H1 (cell line): ENCODE measurements around the gene EAPP. TPM values are rescaled to one million over a fixed set of nuclear protein-coding genes. Genes with fewer than 3 reads are reported as not detected.
A peak's percentile ranks its signal among the peaks of the same experiment; 100 is the strongest.

Experiments used
- CTCF ChIA-PET: fragments of 300-600 bp; sonication (Branson Sonifier 250); formaldehyde crosslinking; loops from one replicate; lab custom pipeline; 2021; ENCODE audit not compliant: partially characterized antibody; lab: Charles Lee
- POLR2A ChIA-PET: fragments of 300-600 bp; sonication (Branson Sonifier 250); formaldehyde crosslinking; loops from one replicate; lab custom pipeline; 2021; ENCODE audit warnings: inconsistent platforms; ENCODE audit not compliant: partially characterized antibody; lab: Charles Lee
- DNase-seq, 2 experiments: peaks; one replicate each; pipeline versions ENCODE4 v3.0.0 to v3.0.0-alpha.2; 2010 to 2022; ENCODE audit warnings: low spot score in 2 of 2, low read depth in 1 of 2, mixed read lengths in 1 of 2
- FAIRE-seq: peaks from 2 replicates; lab custom pipeline; 2011; peaks lifted over from hg19 to GRCh38; lab: Jason Lieb, UNC
- H2AFZ ChIP-seq: 2 replicates; pipeline ENCODE4 v1.8.1; 2012; ENCODE audit warnings: low read length, inconsistent platforms
- H2AK5ac ChIP-seq: 2 replicates; pipeline ENCODE4 v1.6.1; 2013; ENCODE audit warnings: low read depth, low read length
- H2BK120ac ChIP-seq: replicated peaks from 2 replicates; pipeline ENCODE3; 2013; ENCODE audit warnings: low read depth, low read length, inconsistent platforms
- H2BK12ac ChIP-seq: 2 replicates; pipeline ENCODE4 v1.6.1; 2013; ENCODE audit warnings: low read depth, low read length
- H2BK15ac ChIP-seq: 2 replicates; pipeline ENCODE4 v1.6.1; 2013; ENCODE audit warnings: low read length
- H2BK20ac ChIP-seq: 2 replicates; pipeline ENCODE4 v1.6.1; 2013; ENCODE audit warnings: low read length
- H2BK5ac ChIP-seq: 2 replicates; pipeline ENCODE4 v1.6.1; 2013; ENCODE audit warnings: low read depth, low read length
- H3K14ac ChIP-seq: 2 replicates; pipeline ENCODE4 v1.6.1; 2013; ENCODE audit warnings: inconsistent platforms; ENCODE audit not compliant: insufficient read length
- H3K18ac ChIP-seq: 2 replicates; pipeline ENCODE4 v1.6.1; 2013; ENCODE audit warnings: low read length; ENCODE audit errors: extremely low read depth
- H3K23ac ChIP-seq: 2 replicates; pipeline ENCODE4 v1.6.1; 2013; ENCODE audit warnings: inconsistent platforms; ENCODE audit not compliant: insufficient read length
- H3K23me2 ChIP-seq: 2 replicates; pipeline ENCODE4 v1.6.1; 2013; ENCODE audit warnings: low read depth, low read length
- H3K27ac ChIP-seq: 2 replicates; pipeline ENCODE4 v1.6.1; 2011; ENCODE audit warnings: low read depth, low read length, inconsistent platforms
- H3K27me3 ChIP-seq, 4 experiments: replicated peaks in 1 of 4; 1 replicate in 1 of 4; 2 replicates in 3 of 4; pipeline versions ENCODE4 v1.6.1 to v1.8.1; 2011 to 2013; ENCODE audit warnings: low read length in 3 of 4, mild to moderate bottlenecking in 3 of 4, inconsistent platforms in 2 of 4, mixed read lengths in 2 of 4, moderate library complexity in 1 of 4; ENCODE audit not compliant: control insufficient read depth in 3 of 4, insufficient read depth in 3 of 4; ENCODE audit errors: extremely low read depth in 1 of 4
- H3K36me3 ChIP-seq, 4 experiments: 2 replicates each; pipeline versions ENCODE4 v1.6.1 to v1.8.1; 2011 to 2013; ENCODE audit warnings: mild to moderate bottlenecking in 4 of 4, low read length in 3 of 4, moderate library complexity in 2 of 4, control low read depth in 1 of 4, inconsistent platforms in 1 of 4; ENCODE audit not compliant: insufficient read depth in 4 of 4, control insufficient read depth in 2 of 4
- H3K4ac ChIP-seq: replicated peaks from 2 replicates; pipeline ENCODE3; 2013; ENCODE audit warnings: low read length, low read depth, mixed read lengths, inconsistent platforms; ENCODE audit not compliant: insufficient read length
- H3K4me1 ChIP-seq, 4 experiments: replicated peaks in 1 of 4; 1 replicate in 1 of 4; 2 replicates in 3 of 4; pipeline versions ENCODE4 v1.6.1 to v1.8.1; 2011 to 2013; ENCODE audit warnings: low read length in 3 of 4, inconsistent platforms in 2 of 4, mixed read lengths in 1 of 4; ENCODE audit not compliant: insufficient read depth in 4 of 4, control insufficient read depth in 3 of 4
- H3K4me2 ChIP-seq, 2 experiments: 2 replicates each; pipeline versions ENCODE4 v1.6.1 to v1.8.1; 2011 to 2013; ENCODE audit warnings: low read depth in 2 of 2, low read length in 2 of 2, control low read depth in 1 of 2, inconsistent platforms in 1 of 2, mild to moderate bottlenecking in 1 of 2; ENCODE audit not compliant: insufficient read depth in 1 of 2
- H3K4me3 ChIP-seq, 4 experiments: fragments of 200-600, 300-600 bp in 1 of 4; sonication (generic), shearing (Covaris generic), sonication (Bioruptor Twin) in 1 of 4; 2 replicates each; pipeline versions ENCODE4 v1.5.1 to v1.8.1; 2011 to 2016; ENCODE audit warnings: low read length in 4 of 4, low read depth in 3 of 4, control low read depth in 2 of 4, inconsistent platforms in 2 of 4, mild to moderate bottlenecking in 2 of 4, mixed read lengths in 1 of 4, moderate library complexity in 1 of 4; ENCODE audit not compliant: insufficient read depth in 2 of 4; ENCODE audit errors: extremely low read depth in 1 of 4
- H3K56ac ChIP-seq: replicated peaks from 2 replicates; pipeline ENCODE3; 2013; ENCODE audit warnings: low read depth, mild to moderate bottlenecking, mixed read lengths, low read length, inconsistent platforms; ENCODE audit not compliant: insufficient read length
- H3K79me1 ChIP-seq: 2 replicates; pipeline ENCODE4 v1.6.1; 2013; ENCODE audit warnings: low read depth, low read length, control low read depth
- H3K79me2 ChIP-seq, 2 experiments: 2 replicates each; pipeline versions ENCODE4 v1.6.1 to v1.8.1; 2012 to 2013; ENCODE audit warnings: low read length in 2 of 2, mild to moderate bottlenecking in 2 of 2, inconsistent platforms in 1 of 2; ENCODE audit not compliant: insufficient read depth in 2 of 2, control insufficient read depth in 1 of 2
- H3K9ac ChIP-seq, 4 experiments: replicated peaks in 1 of 4; 1 replicate in 1 of 4; 2 replicates in 3 of 4; pipeline versions ENCODE4 v1.6.1 to v1.8.1; 2011 to 2013; ENCODE audit warnings: low read depth in 3 of 4, low read length in 3 of 4, control low read depth in 2 of 4, mild to moderate bottlenecking in 2 of 4, moderate library complexity in 2 of 4, inconsistent platforms in 1 of 4; ENCODE audit errors: extremely low read depth in 1 of 4
- H3K9me3 ChIP-seq, 2 experiments: 2 replicates each; pipeline versions ENCODE4 v1.6.1 to v1.8.1; 2012 to 2013; ENCODE audit warnings: mild to moderate bottlenecking in 2 of 2, moderate library complexity in 2 of 2, control low read depth in 1 of 2, inconsistent platforms in 1 of 2, low read depth in 1 of 2, low read length in 1 of 2, mixed read lengths in 1 of 2; ENCODE audit not compliant: insufficient read depth in 2 of 2
- H4K20me1 ChIP-seq, 2 experiments: replicated peaks in 1 of 2; 2 replicates each; pipeline versions ENCODE3 to v1.8.1; 2011 to 2013; ENCODE audit warnings: inconsistent platforms in 2 of 2, low read length in 2 of 2, mild to moderate bottlenecking in 1 of 2; ENCODE audit not compliant: insufficient read depth in 2 of 2, control insufficient read depth in 1 of 2
- H4K5ac ChIP-seq: 2 replicates; pipeline ENCODE4 v1.6.1; 2013; ENCODE audit warnings: low read length, low read depth, mixed read lengths, inconsistent platforms; ENCODE audit not compliant: insufficient read length
- H4K8ac ChIP-seq: 2 replicates; pipeline ENCODE4 v1.8.0; 2013; ENCODE audit warnings: mild to moderate bottlenecking, moderate library complexity, low read length, inconsistent platforms; ENCODE audit not compliant: insufficient read depth; ENCODE audit errors: extremely low read depth
- H4K91ac ChIP-seq: replicated peaks from 2 replicates; pipeline ENCODE3; 2013; ENCODE audit warnings: low read length, mixed read lengths, inconsistent platforms; ENCODE audit not compliant: insufficient read length
- CTCF ChIP-seq, 3 experiments: IDR thresholded peaks; 1 replicate in 2 of 3; 2 replicates in 1 of 3; pipeline versions ENCODE4 v1.5.1 to v1.6.1; 2011; ENCODE audit warnings: low read length in 3 of 3, mild to moderate bottlenecking in 3 of 3, inconsistent platforms in 2 of 3, low read depth in 1 of 3, moderate library complexity in 1 of 3; ENCODE audit not compliant: insufficient read depth in 1 of 3; ENCODE audit errors: control extremely low read depth in 1 of 3
- PHF8 ChIP-seq: fragments of 200-600 bp; sonication (generic); conservative IDR thresholded peaks from 2 replicates; pipeline ENCODE4 v1.7.1; 2012; ENCODE audit warnings: low read depth, mild to moderate bottlenecking, inconsistent platforms, low read length, moderate library complexity
- RAD21 ChIP-seq, 2 experiments: IDR thresholded peaks in 1 of 2; conservative IDR thresholded peaks in 1 of 2; 2 replicates each; pipeline ENCODE4 v1.6.1; 2011; ENCODE audit warnings: low read depth in 2 of 2, low read length in 2 of 2, improper control_type of control experiment in 1 of 2, inconsistent platforms in 1 of 2, mild to moderate bottlenecking in 1 of 2, moderate library complexity in 1 of 2
- WGBS, 2 experiments: shearing (Covaris generic) in 1 of 2; methylation state at CpG; one replicate each; pipeline versions ENCODE4 v1.1.6 to v1.1.7; 2013 to 2015; ENCODE audit warnings: low lambda C conversion rate in 2 of 2, mixed read lengths in 2 of 2, inconsistent platforms in 1 of 2, low coverage in 1 of 2, missing lambda C conversion rate in 1 of 2; ENCODE audit not compliant: insufficient replicate concordance in 2 of 2, insufficient coverage in 1 of 2, insufficient read length in 1 of 2; ENCODE audit errors: extremely low coverage in 1 of 2, missing lambda C conversion rate in 1 of 2; 5-methylcytosine and 5-hydroxymethylcytosine counted together
- polyA plus RNA-seq, 7 experiments: library from polyadenylated mRNA; depleted of rRNA in 3 of 7; stranded (reverse) in 5 of 7; unstranded in 2 of 7; fragments of >200 nt in 5 of 7; fragments of 200-250 nt in 2 of 7; gene quantifications; 1 replicate in 5 of 7; 2 replicates in 1 of 7; 4 replicates in 1 of 7; pipeline versions ENCODE4 v1.2.1 to v1.2.3, GENCODE V29; 2011 to 2013; ENCODE audit warnings: missing spikeins in 2 of 7, mixed read lengths in 2 of 7
- total RNA-seq: library from RNA; stranded (reverse); fragmentation: NEBNext Ultra II Directional; extraction: Animal tissue kit (Norgen Biotek cat#: 25700); gene quantifications from 2 replicates; pipeline ENCODE4 v1.2.1, GENCODE V29; 2021

EAPP gene
- total and polyA plus RNA-seq, 2 of the 8 experiments (the other 6 are each of a cell fraction or from before 2014, with no cell fraction given) = 18.3 to 28.7 TPM

DNA sequence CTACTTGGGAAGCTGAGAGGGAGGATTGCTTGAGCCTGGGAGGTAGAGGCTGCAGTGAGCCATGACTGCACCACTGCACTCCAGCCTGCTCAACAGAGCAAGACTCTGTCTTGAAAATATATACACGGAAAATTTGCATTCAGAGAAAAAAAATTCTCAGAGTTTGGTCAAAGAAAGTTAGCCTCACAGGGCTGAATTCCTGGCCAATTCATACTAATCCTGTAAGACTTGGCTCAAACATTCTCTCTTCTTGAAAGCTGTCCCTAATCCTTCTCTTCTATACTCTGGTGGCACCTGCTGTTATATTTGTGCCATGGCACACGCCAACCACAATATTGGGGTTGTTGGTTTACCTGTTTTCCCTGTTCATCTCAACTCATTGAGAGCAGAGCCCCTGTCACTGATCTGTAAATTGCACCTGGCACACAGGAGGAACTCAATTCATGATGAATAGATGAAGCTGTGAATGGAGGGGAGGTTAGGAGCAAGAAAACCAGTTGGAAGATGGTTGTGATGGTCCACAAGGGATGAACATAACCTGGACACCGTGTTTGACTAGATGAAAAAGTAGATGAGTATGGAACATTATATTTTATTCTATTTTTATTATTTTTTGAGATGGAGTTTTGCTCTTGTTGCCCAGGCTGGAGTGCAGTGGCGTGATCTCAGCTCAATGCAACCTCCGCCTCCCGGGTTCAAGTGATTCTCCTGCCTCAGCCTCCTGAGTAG, 40.7 kb downstream of the EAPP start:
- Histone ChIP-seq H3K27me3 (no peaks in the 10 kb centered on the region), H4K20me1 (no peaks in the 10 kb centered on the region), H3K4me2 (no peak overlapping the region), H3K9ac (no peak overlapping the region), H3K14ac (no peak overlapping the region), H3K56ac (no peak overlapping the region), H2AFZ (0 out of 2 replicates have a peak overlapping the region, but pooled peaks have one; percentile 5), H2BK12ac (0 out of 2 replicates have a peak overlapping the region, but pooled peaks have one; percentile 1), H2BK20ac (no peak overlapping the region), H4K8ac (no peak overlapping the region), H3K9me3 (no peaks in the 10 kb centered on the region), H3K4me3 (no peak overlapping the region), H2BK120ac (no peak overlapping the region), H2AK5ac (no peak overlapping the region), H4K91ac (no peak overlapping the region), H3K36me3 (no peaks in the 10 kb centered on the region), H3K79me1 (no peaks in the 10 kb centered on the region), H3K79me2 (no peaks in the 10 kb centered on the region), H3K23ac (no peak overlapping the region), H3K18ac (no peak overlapping the region), H3K4me1 (peaks cover 3 to 6% (median 5%) of the 10 kb centered on the region in 4 experiments; a peak in 5 of 7 replicates), H3K4ac (no peak overlapping the region), H4K5ac (no peak overlapping the region), H3K23me2 (peaks cover 2% of the 10 kb centered on the region; the same call in 1 of the 2 replicates), H2BK5ac (no peak overlapping the region), H2BK15ac (no peak overlapping the region), H3K27ac (no peak overlapping the region)
- FAIRE-seq (no peak), DNase-seq (no peak)
- POLR2A ChIA-PET = interaction anchor here (1.5 kb wide), 1 partner anchor 36 kb away, joined by 3 read pairs; the partner anchor contains the start of gene SPTSSA
- WGBS, 2 experiments = 87% methylated on average over 6 of the region's 6 CpGs; no CpG with 5 or more reads in 1 of the 2 experiments
- no peak for TF ChIP-seq PHF8
- TF ChIP-seq RAD21 (IDR thresholded peaks at IDR 0.05 in 1 of 2, conservative IDR thresholded peaks at IDR 0.05 in 1 of 2; ENCODE audit: low read depth in 2 of 2, low read length in 2 of 2) = peak; percentile 70 to 78
- TF ChIP-seq CTCF (IDR thresholded peaks at IDR 0.05; ENCODE audit: control extremely low read depth in 1 of 3, insufficient read depth in 1 of 3, low read depth in 1 of 3, low read length in 3 of 3) = peak in 2 of 3 experiments; percentile 45 to 59; a peak in 2 of 4 replicates
- CTCF ChIA-PET = interaction anchor here (0.6 to 2.4 kb wide), 15 partner anchors 11 to 194 kb away, joined by 3 to 8 read pairs (median 4); no protein-coding TSS in a partner anchor
